ENCODE data around the gene CAMK1D.
A peak's percentile ranks its signal among the peaks of the same experiment; 100 is the strongest.

The CAMK1D gene

DNA sequence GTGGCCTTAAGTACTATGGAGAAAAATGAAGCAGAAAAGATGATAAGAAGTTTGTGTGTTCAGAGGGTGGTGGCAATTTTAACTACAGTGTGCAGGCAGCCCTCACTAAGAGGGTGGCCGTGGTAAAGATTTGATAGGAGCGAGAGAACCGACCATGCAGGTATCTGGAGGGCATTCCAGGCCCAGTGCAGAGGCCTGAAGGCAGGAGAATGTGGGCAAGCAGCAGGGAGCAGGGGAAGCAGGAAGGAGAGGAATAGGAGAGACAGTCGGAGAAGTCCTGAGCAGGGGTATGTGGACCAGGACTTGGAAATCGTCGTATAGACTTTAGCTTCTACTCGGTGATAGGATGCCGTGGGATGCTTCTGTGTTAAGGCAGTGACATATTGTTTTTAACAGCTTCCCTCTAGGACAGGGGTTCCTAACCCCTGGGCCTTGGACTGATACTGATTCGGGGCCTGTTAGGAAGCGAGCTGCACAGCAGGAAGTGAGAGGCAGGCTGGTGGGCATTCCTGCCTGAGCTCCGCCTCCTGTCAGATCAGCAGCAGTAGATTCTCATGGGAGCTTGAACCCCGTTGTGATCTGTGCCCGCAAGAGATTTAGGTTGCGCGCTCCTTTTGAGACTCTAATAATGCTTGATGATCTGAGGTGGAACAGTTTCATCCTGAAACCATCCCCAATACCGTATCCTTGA, 425.0 kb downstream of the CAMK1D start:
- no peak for DNase-seq

DNA sequence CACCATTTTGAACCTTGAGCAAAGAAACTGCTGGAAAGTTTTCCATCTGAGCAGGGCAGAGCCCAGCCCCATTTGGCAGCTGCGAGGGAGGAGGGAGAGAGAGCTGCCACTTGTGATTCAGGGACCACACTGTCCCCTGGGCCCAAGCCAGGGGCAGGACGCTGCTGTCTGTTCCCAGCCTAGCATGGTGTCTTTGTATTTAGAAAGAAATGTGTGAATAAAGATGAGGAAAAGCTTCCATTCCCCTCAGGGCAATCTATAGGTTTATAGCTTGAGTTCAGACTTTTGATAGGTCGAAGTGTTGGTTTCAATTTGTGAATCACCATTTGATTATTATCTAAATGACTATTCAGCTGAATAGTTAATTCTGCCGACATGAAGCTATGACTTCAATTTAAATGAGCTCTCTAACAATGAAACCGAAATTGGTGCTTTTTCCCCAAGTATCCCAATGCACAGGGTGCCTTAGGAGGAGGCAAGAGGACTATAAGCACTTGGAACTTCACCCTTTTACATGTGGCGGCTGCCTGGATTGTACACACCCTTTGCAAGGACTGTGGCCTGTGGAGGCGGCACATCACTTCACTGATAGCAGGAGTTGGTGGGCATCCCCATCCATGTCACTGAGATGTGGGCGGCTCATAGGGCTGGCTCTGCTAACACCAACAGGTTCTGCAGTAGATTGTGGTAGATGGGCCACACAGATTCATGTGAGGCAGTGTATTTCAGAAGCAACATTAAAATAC, 428.7 kb downstream of the CAMK1D start:
- DNase-seq = peak; percentile 46

DNA sequence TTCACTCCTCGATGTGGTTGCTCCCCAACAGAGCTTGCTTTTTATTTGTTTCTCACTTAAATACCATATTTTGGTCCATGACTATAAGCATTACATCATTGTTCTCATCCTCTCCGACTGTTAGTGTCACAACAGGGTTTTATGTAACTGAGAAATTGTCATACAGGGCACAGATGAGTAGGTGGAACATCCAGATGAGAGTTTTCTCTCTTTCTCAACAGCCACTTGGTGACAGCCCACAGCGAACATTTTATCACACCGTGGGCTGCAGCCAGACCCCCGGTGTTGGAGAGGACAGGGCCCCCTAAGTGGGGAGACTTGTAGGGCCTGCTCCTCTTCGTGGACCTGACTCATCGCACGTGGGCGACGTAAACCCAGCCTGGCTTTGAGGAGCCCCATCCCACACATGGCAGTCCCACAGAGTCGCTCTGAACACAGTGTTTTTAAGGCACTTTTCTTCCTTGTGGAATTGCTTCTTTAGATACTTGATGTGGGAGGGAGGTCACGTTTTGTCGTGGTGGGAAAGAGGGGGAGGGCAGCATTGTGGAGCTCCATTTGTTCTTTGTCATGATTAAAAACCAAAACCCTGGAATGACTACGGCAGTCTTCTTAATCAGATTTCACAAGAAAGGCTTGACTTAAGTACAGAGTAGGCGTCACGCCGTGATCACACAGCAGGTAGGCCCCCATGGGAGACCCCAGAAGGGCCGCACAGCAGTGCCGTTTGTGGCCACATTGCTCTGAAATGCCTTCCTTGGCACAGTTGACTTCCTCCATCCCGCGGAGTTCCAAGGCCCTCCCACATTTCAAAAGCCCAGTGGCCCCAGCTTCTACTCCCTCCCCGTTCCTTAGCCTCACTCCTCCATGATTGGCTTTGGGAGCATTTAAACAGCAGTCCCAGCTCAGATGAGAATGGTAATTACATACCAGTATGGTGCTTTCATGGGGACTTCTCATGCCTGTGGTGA, 431.6 kb downstream of the CAMK1D start:
- DNase-seq = peak; percentile 54

DNA sequence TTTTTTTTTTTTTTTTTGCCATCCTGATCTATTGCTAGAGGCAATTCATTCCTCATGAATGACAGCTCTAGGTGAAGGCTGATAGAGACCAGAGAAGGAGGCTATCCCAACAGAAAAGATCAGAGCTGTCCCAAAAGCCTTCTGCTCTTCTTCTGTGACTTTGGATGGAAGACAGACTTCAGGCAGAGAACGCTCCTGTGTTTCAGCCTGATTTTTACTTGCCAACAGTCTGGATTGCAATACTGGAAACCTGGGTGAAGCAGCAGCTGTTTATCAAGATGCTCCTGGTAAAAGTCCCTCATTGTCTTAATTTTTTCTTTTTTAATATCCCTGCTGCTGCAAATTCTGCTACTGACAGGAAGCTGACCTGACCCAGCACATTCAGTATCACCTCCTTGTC, 432.6 kb downstream of the CAMK1D start:
- DNase-seq = no peak

DNA sequence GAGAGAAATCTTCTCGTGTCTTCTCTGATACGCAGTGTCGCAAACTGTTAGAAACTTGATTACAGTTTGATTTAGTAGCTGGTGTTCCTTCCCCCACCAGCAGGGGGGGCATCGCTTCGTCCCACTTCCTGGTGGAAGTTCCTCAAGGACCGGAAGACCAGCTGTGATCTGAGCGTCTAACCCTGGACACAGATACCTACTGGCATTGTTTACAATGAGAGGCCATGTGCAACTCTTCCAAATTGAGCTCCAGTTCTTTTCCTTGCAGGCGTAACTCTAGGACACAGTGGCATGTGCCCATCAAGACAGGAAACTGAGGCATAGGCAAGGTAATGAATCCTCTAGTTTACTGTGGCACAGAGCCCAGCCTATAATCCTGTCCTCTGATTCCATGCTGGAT, 433.2 kb downstream of the CAMK1D start:
- DNase-seq = peak; percentile 65

DNA sequence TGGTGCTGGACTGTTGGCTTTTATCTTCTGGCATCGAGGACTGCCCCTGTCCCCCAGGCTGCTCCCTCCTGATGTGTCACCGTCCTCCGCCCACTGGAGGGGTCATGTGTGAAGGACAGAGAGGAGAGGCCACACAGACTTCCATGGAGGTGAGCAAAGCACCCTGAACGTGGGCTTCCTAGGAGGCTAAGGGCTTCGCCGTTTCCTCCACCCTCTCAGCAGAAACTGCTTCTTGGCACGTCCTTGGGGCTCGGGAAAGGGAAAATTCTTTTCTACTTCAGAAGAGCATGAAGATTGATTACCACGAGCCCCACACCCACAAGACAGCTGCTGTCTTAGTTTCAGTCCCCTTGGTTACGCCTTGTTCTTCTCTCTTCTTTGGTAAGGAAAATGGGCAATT, 433.9 kb downstream of the CAMK1D start:
- no peak for DNase-seq

DNA sequence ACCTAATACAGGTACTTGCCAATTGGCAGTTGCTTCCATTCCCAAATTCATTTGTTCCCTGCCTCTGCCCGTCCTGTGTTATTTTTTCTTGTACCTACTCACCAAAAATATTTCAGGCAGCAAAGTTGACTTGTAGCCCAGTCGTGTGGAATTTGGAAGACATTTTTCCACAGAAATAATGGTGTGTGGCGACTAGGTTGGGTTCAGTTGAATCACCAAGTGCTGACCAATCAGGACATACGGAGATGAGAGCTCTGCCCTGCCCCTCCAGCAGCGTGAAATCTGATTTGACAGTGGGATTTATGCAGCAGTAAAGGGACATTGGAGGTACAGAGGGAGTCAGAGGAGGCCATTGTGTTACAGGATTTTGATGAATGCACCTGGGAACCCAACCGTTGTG, 435.3 kb downstream of the CAMK1D start:
- DNase-seq = no peak

DNA sequence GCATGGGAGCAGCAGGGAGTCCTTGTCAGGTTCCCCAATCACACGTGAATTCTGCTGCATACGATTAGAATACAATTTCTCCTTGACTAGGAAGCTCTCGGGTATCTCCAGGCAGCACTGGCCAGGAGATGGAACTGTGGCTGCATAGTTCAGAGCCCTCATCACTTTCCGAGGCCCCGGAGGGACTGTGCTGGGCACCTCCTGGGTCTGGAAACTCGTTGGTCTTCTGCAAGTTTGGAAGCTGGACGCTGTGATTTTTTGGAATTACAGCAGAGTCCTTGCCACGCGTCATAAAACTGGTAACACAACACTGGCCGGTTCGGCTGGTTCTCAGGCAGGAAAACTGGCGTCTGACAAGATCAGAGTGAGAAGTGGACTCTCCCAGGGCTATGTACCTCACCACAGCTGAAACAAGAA, 436.1 kb downstream of the CAMK1D start:
- no peak for DNase-seq

DNA sequence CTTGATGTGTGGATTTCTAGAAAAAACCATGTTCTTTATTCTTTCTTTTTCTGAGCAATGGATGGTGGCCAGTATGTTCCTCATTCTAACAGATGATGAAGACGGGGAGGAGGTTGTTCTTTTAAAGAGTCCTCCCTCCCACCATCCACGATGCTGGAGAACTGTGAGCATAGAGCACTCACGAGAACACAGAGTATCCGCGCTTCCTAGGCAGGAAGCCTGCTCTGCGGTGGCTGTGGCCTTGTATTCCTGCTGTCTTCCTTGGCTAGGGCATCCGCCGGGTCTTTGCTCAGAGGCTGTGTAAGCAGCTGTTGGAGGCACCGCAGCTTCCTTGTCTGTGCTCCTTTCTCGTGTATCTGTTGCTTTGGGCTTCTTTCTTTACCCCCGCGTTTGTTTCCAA, 437.9 kb downstream of the CAMK1D start:
- no peak for DNase-seq

DNA sequence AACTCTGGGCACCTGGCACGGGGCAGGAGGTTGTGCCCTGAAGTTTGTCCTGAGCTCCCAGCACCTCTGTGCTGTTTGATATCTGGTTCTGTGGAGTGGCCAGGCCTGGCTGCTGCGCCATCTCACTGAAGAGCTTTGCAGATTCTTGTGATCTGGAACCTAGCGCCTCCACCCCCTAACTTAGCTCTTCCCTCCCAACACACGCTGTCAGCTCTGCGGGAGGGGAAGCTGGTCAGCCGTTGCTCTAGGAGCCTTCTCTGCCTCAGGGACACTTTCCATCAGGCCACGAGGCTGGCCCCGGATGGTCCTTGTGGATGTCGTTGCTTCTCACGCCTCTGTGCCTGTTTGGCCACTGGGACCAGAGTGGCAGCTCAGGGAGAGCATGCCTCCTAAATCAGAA, 438.9 kb downstream of the CAMK1D start:
- no peak for DNase-seq

DNA sequence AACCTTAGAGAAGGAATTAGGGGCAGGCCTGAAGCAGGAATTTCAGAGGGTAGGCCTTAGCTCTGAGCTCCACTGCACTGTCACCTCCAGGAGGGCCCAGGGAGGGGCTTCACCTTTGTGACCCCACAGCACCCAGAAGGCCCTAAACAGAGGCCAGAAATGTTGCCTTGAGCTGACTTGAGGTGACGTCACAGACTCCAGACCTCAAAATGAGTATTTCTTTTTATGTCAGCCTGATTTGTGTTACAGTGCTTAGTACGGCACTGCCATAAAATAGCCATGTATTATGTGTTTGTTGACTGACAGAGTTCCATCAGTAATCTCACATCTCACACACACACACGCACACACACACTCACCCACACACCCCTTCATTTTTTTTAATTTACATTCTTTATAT, 440.9 kb downstream of the CAMK1D start:
- no peak for DNase-seq

DNA sequence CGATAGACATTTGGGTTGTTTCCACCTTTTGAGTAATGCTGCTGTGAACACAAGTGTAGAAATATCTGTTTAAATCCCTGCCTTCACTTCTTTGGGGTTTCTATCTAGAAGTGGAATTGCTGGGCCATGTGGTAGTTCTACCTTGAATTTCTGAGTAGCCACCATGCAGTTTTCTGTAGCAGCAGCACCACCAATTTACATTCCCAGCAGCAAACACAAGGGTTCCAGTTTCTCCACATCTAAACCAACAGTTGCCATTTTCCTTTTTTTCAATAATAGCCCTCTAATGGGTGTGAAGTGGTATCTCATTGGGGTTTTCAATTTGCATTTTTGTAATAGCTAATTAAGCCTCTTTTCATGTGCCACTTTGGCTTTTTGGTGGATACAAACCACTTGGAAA, 442.4 kb downstream of the CAMK1D start:
- no peak for DNase-seq

DNA sequence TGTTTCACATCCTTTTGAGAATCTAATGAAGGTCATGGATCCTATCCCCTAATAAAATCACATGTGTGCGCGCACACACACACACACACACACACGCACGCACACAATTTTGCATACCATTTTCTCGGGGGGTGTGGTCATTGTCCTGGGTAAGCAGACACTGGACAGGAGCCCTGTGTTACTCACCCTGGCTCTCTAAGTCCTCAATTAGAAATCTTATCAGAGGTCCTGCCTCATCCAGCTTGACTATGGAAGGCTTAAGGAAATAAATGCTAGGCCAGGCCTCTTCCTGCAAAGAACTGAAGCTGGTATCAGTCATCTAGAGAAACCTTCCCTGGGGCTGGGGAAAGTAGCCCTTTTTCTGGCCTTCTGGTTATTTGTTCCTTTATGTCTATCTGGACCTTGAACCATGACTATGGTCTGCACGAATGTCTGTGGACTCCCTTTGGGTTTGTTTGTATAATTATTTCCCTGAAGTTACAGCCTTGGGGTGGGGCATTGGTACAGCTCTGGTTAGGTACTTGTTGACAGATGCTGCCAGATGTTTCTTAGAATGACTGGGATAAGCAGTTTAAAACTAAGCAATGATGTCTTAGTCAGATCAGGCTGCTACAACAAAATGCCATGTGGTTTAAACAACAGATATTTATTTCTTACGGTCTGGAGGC, 443.7 kb downstream of the CAMK1D start:
- no peak for DNase-seq

DNA sequence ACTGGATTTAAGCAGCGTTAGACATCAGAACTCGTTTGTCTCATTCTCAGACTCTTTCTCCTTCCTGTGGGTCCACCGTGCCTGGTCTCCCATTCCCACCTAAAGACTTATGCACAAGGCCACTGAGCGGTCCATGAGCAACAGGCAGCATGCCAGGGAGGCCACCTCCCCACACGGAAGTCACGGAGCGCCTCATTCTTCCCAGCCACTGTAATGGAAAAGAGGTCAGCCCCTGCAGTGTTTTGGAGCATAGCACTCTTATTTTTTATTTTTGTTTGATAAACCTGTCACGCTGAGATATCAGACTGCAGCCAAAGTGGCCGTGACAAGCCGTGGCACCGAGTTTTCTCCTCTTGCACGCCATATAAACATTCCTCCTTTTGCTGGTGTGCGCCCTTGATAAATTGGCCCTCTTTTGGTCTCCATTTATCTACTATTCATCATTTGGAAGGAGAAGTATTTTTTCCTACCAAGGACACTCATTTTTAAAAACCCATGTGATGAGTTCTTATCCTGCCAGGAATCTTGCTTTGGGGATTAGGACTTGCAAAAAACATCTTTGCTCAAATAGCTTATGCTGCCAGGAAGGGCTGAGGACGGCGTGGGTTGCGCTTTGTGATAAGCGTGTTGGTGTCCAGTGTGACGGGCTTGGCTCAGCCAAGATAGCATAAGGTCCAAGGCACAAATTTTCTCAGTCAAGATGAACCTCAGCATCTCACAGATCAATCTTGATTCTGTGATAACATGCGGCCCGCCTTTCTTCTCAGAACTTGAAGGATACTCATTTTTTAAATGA, 446.2 kb downstream of the CAMK1D start:
- no peak for DNase-seq

DNA sequence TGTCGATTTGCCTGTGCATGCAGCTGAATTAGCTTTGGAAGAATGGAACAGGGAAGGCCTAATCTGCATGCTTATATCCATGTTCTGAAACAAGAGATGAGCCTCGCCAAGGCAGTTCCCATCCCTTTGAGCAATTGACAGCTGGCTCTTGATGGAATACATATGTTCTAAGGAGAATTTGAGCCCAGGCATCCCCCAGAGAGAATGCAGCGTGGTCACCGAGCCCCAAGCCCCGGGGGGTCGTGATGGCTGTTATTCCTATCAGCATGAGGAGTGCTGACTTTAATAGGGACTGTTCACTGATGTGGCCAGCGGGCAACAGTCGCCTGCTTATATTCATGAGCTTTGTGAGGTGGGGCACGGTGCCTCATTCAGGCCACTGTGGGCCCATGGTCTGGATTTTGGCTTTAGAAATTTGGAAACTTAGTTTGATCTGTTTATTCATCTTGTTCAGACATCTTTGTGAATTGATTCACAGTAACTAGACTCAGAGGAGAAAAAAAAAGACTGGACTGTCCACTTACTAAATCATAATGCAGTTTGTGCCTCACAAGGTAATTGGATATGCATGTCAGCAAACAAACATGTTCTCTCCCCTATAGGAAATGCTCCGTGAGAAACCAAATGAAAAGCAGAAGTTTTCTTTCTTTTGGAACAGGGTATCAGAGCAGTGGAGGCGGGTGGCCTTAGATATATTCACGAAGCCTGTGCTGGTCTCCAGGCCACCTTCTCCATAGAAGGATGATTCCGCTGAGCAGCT, 447.2 kb downstream of the CAMK1D start:
- DNase-seq = no peak

DNA sequence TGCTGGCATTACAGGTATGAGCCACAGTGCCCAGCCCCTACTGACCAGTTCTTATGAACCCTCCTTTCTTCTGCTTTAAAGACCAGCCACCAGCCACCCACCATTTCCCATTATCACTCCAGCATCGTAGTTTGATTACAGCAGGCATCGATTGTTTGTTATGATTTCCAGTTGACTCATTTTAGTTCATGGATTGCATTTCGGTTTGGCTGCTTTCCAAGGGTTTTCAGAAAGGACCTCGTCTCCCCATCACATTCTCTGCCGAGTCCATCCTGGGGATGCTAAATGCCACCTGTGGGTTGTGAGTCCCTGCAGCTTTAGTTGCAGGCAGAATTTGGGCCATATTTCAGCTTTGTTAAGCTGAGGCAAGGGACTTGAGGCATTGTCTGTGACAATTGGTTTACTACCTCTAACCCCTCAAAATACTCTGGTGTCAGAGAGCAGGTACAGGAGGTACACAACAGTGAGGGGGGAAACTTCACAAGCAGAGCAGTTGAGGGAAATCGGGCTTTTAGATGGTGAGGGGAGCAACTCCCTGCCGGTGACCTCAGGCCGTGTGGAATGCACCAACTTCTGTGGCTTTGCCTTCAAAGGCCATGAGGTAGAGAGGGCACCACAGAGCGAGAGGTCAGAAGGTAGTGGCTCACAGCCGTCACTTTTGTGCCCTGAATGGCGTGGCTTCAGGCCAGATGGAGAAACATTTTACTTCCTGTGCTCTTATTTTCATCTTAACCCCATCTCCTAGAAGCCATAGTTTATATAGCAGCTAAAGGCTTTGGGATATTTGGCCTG, 448.3 kb downstream of the CAMK1D start:
- DNase-seq = no peak

DNA sequence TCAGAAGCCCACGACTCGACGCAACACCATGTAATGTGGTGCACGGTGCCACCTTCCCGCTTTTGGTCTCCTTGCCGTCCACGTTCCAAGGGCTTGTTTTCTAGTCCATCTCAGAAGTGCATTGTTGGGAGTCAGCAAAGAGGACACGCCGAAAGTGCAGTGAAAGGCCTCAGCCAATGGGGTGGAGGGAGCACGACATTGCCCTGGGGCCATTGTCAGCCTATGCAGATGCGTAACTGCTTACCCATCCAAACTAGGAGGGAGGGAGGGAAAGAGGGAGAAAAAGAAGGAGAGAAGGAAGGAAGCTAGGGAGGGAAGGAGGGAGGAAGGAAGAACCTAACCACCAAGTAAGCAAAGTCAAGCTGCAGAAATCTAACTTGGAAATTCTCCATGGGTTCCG, 449.8 kb downstream of the CAMK1D start:
- DNase-seq = no peak

DNA sequence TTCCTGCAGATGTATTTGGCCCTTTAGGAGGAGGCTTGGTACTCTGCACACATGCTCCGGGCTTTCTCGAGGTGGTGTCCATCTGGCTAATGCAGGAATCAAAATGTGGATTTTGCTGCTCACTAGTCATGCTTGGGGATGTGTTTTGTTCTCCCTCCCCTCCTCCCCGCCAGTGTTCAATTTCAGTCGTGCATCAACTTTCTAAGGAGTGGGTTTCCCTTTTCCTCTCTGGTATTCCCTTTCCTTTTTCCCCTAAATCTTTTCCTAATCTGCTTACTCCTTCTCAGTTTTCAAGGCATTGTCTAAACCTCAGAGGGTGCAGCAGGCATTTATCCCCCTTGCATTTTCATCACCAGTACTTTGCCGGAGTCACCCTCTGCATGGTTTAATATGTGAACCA, 450.4 kb downstream of the CAMK1D start:
- DNase-seq = no peak

DNA sequence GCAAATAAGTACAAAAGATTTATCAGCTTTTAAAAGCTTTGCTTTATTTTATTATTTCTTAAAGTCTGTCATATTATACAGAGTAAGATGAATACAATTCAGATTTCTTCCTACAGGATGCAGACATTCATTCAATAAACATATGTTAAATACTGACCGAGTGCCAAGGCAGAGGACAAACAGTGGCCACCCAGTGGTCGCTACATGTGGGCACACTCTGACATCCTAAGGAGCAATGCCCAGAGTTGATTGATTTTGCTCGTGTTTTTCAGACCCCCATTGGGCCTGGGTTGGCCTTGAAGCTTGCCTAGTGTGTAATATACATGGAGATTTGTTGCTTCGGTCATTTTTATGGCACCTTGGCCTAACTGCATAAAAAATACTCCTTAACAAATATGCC, 451.0 kb downstream of the CAMK1D start:
- no peak for DNase-seq
